ENCODE data around the gene MECP2. TPM values are rescaled to one million over a fixed set of nuclear protein-coding genes. Genes with fewer than 3 reads are reported as not detected.

MECP2 gene
- total RNA-seq, 1 donor from 2014 or later = 65.7 TPM

- Histone ChIP-seq H3K4me1 (no peaks in the 10 kb centered on the region), H3K27me3 (no peaks in the 10 kb centered on the region), H3K36me3 (peaks cover 28 to 43% of the 10 kb centered on the region in 2 donors), H3K27ac (no peak overlapping the region), H3K9me3 (no peaks in the 10 kb centered on the region), H3K4me3 (no peak overlapping the region)
- intact Hi-C loops (cut with DNase I) = no loop called here
- no peak for DNase-seq (ENCODE audit: low spot score in 2 of 2)
- TF ChIP-seq CTCF (IDR thresholded peaks at IDR 0.05) = no peak
Measured at GRCh38 chrX:154028502-154029184, 68.9 kb downstream of the MECP2 start.

DNA sequence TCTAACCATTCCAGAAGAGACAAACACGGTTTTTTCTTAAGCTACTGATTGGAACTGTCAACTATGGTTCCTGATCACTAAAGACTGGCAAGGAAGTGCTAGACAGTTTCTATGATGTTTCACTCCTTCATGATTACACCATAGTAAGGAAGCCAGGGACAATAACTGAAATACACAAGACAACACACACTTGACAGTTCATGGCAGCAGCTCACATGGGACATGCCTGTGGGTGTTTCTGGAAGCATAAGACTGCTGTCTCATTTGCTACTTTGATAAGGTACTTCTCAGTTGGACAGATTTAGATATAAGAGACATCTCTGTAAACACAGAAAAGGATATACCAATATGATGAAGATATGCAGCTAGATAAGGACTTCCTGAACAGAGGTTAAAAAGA is 69.5 kb downstream of the MECP2 start:
- Histone ChIP-seq H3K4me3 (no peak overlapping the region), H3K4me1 (no peaks in the 10 kb centered on the region), H3K9me3 (no peaks in the 10 kb centered on the region), H3K36me3 (peaks cover 28 to 43% of the 10 kb centered on the region in 2 donors), H3K27ac (no peak overlapping the region), H3K27me3 (no peaks in the 10 kb centered on the region)
- intact Hi-C loops (cut with DNase I) = no loop called here
- DNase-seq (ENCODE audit: low spot score in 2 of 2) = no peak
- TF ChIP-seq CTCF (IDR thresholded peaks at IDR 0.05) = no peak

GRCh38 chrX:154027022-154027402 is 70.5 kb downstream of the MECP2 start:
- TF ChIP-seq CTCF (IDR thresholded peaks at IDR 0.05) = no peak
- no peak overlapping the region for H3K27ac ChIP-seq
- no peak overlapping the region for H3K4me3 ChIP-seq
- H3K36me3 ChIP-seq = peaks cover 25 to 39% of the 10 kb centered on the region in 2 donors
- no peaks in the 10 kb centered on the region for H3K9me3 ChIP-seq
- intact Hi-C loops (cut with DNase I) = no loop called here
- H3K27me3 ChIP-seq = no peaks in the 10 kb centered on the region
- H3K4me1 ChIP-seq = no peaks in the 10 kb centered on the region
- DNase-seq (ENCODE audit: low spot score in 2 of 2) = no peak

- H3K4me1 ChIP-seq = no peaks in the 10 kb centered on the region
- no peaks in the 10 kb centered on the region for H3K27me3 ChIP-seq
- no peaks in the 10 kb centered on the region for H3K9me3 ChIP-seq
- no peak overlapping the region for H3K27ac ChIP-seq
- no peak overlapping the region for H3K4me3 ChIP-seq
- peaks cover 20 to 36% of the 10 kb centered on the region in 2 donors for H3K36me3 ChIP-seq
- no peak for DNase-seq (ENCODE audit: low spot score in 2 of 2)
- no peak for TF ChIP-seq CTCF (IDR thresholded peaks at IDR 0.05)
- intact Hi-C loops (cut with DNase I) = no loop called here
Measured at GRCh38 chrX:154026136-154027021, 71.1 kb downstream of the MECP2 start.

- intact Hi-C loops (cut with DNase I) = no loop called here
- Histone ChIP-seq H3K4me1 (no peaks in the 10 kb centered on the region), H3K4me3 (no peak overlapping the region), H3K27ac (no peak overlapping the region), H3K27me3 (no peaks in the 10 kb centered on the region), H3K9me3 (no peaks in the 10 kb centered on the region), H3K36me3 (peaks cover 10 to 25% of the 10 kb centered on the region in 2 donors)
- DNase-seq (ENCODE audit: low spot score in 2 of 2) = no peak
- no peak for TF ChIP-seq CTCF (IDR thresholded peaks at IDR 0.05)
Measured at GRCh38 chrX:154025230-154025629, 72.3 kb downstream of the MECP2 start.
